T-helper 17 cell (primary cell): Measurements from ENCODE around the gene HOXA6. TPM values are rescaled to one million over a fixed set of nuclear protein-coding genes. Genes with fewer than 3 reads are reported as not detected.

Experiments used
- ATAC-seq: fragments of 150-1000 bp; cut with Tn5 transposase; 2 replicates; pipeline ENCODE4 v1.10.0; 2021; ENCODE audit warnings: mild to moderate bottlenecking, moderate library complexity
- DNase-seq, 3 donors: peaks; one replicate each; pipeline versions ENCODE4 v3.0.0 to v3.0.0-alpha.2; 2020 to 2021
- H3K9me3 ChIP-seq: one replicate; pipeline ENCODE4 v1.7.0; 2013; ENCODE audit warnings: low read length, mild to moderate bottlenecking; ENCODE audit not compliant: control insufficient read depth, poor library complexity, severe bottlenecking
- H3K27ac Mint-ChIP-seq: one replicate; pipeline ENCODE4 v1.8.0; 2022; ENCODE audit warnings: mild to moderate bottlenecking, moderate library complexity, mixed read lengths
- H3K27me3 Mint-ChIP-seq: one replicate; pipeline ENCODE4 v1.8.0; 2022; ENCODE audit warnings: mixed read lengths
- H3K36me3 Mint-ChIP-seq: one replicate; pipeline ENCODE4 v1.8.0; 2022; ENCODE audit warnings: low read depth, mixed read lengths
- H3K4me1 Mint-ChIP-seq: one replicate; pipeline ENCODE4 v1.8.0; 2022; ENCODE audit warnings: mild to moderate bottlenecking, mixed read lengths
- H3K4me3 Mint-ChIP-seq: one replicate; pipeline ENCODE4 v1.8.0; 2022; ENCODE audit warnings: mild to moderate bottlenecking, moderate library complexity, mixed read lengths
- total RNA-seq, 4 donors: library from RNA in 2 of 4; stranded (reverse) in 2 of 4; gene quantifications; one replicate each; pipeline ENCODE4 v1.2.3 and lab custom pipeline; 2022 to 2026

The HOXA6 gene
- total RNA-seq, 2 donors from 2014 or later, result not detected

- H3K27me3 Mint-ChIP-seq, result peaks cover 76% of the 10 kb centered on the region
- peaks cover 25% of the 10 kb centered on the region for H3K4me1 Mint-ChIP-seq
- H3K27ac Mint-ChIP-seq, result no peak overlapping the region
- DNase-seq, result peak in 1 of 3 donors; percentile 2
- no peaks in the 10 kb centered on the region for H3K9me3 ChIP-seq
- peaks cover 2% of the 10 kb centered on the region for H3K36me3 Mint-ChIP-seq
- ATAC-seq, result no peak
- no peak overlapping the region for H3K4me3 Mint-ChIP-seq
Measured at GRCh38 chr7:27181795-27182275, 34.3 kb upstream of the HOXA6 start.

GRCh38 chr7:27180431-27181420, 33.2 kb upstream of the HOXA6 start:
- no peaks in the 10 kb centered on the region for H3K9me3 ChIP-seq
- peak in 1 of 3 donors; percentile 4 for DNase-seq
- Mint-ChIP-seq H3K4me1 (peaks cover 23% of the 10 kb centered on the region), H3K27ac (peak overlapping the region; percentile 61), H3K27me3 (peaks cover 76% of the 10 kb centered on the region), H3K36me3 (peaks cover 2% of the 10 kb centered on the region), H3K4me3 (peak overlapping the region; percentile 47)
- no peak for ATAC-seq

- Mint-ChIP-seq H3K4me3 (peak overlapping the region; percentile 47), H3K27ac (peak overlapping the region; percentile 72), H3K4me1 (peaks cover 16% of the 10 kb centered on the region), H3K27me3 (peaks cover 76% of the 10 kb centered on the region), H3K36me3 (peaks cover 2% of the 10 kb centered on the region)
- peak; percentile 79 for ATAC-seq
- peak; percentile 44 to 56 (median 53) for DNase-seq
- H3K9me3 ChIP-seq, result no peaks in the 10 kb centered on the region
Measured at GRCh38 chr7:27179503-27180430, 32.2 kb upstream of the HOXA6 start.

GRCh38 chr7:27179030-27179429, 31.5 kb upstream of the HOXA6 start:
- ATAC-seq (no peak), DNase-seq (no peak)
- no peaks in the 10 kb centered on the region for H3K9me3 ChIP-seq
- Mint-ChIP-seq H3K4me3 (no peak overlapping the region), H3K36me3 (peaks cover 2% of the 10 kb centered on the region), H3K4me1 (peaks cover 18% of the 10 kb centered on the region), H3K27me3 (peaks cover 72% of the 10 kb centered on the region), H3K27ac (peak overlapping the region; percentile 72)

GRCh38 chr7:27178366-27178765, 30.8 kb upstream of the HOXA6 start:
- no peaks in the 10 kb centered on the region for H3K9me3 ChIP-seq

GRCh38 chr7:27177795-27178320, 30.3 kb upstream of the HOXA6 start:
- Mint-ChIP-seq H3K27ac (no peak overlapping the region), H3K36me3 (peaks cover 2% of the 10 kb centered on the region), H3K4me3 (no peak overlapping the region), H3K4me1 (peaks cover 16% of the 10 kb centered on the region), H3K27me3 (peaks cover 65% of the 10 kb centered on the region)
- no peaks in the 10 kb centered on the region for H3K9me3 ChIP-seq
- no peak for DNase-seq
- ATAC-seq, result no peak

More at GRCh38 chr7:27178366-27178765, 30.8 kb upstream of the HOXA6 start:
- Mint-ChIP-seq H3K27me3 (peaks cover 68% of the 10 kb centered on the region), H3K27ac (no peak overlapping the region), H3K4me3 (no peak overlapping the region), H3K36me3 (peaks cover 2% of the 10 kb centered on the region), H3K4me1 (peaks cover 14% of the 10 kb centered on the region)
- ATAC-seq (no peak), DNase-seq (no peak)

- Mint-ChIP-seq H3K27ac (no peak overlapping the region), H3K4me1 (peaks cover 20% of the 10 kb centered on the region), H3K36me3 (peaks cover 2% of the 10 kb centered on the region), H3K27me3 (peaks cover 65% of the 10 kb centered on the region), H3K4me3 (no peak overlapping the region)
- H3K9me3 ChIP-seq, result no peaks in the 10 kb centered on the region
- DNase-seq (peak in 1 of 3 donors; percentile 3), ATAC-seq (no peak)
Measured at GRCh38 chr7:27176962-27177794, 29.6 kb upstream of the HOXA6 start.

GRCh38 chr7:27176524-27176845, 28.9 kb upstream of the HOXA6 start:
- H3K9me3 ChIP-seq, result no peaks in the 10 kb centered on the region
- DNase-seq (peak in 1 of 3 donors; percentile 2), ATAC-seq (no peak)
- H3K27ac Mint-ChIP-seq, result no peak overlapping the region
- H3K36me3 Mint-ChIP-seq, result peaks cover 2% of the 10 kb centered on the region
- H3K4me3 Mint-ChIP-seq, result no peak overlapping the region
- peaks cover 25% of the 10 kb centered on the region for H3K4me1 Mint-ChIP-seq
- peaks cover 72% of the 10 kb centered on the region for H3K27me3 Mint-ChIP-seq

- Mint-ChIP-seq H3K4me3 (no peak overlapping the region), H3K27ac (no peak overlapping the region)
- no peaks in the 10 kb centered on the region for H3K9me3 ChIP-seq
Measured at GRCh38 chr7:27175626-27176523, 28.3 kb upstream of the HOXA6 start.

GRCh38 chr7:27174874-27175625, 27.5 kb upstream of the HOXA6 start:
- ATAC-seq, result no peak
- Mint-ChIP-seq H3K4me3 (peak overlapping the region; percentile 49), H3K27me3 (peaks cover 80% of the 10 kb centered on the region), H3K4me1 (peaks cover 26% of the 10 kb centered on the region), H3K36me3 (peaks cover 2% of the 10 kb centered on the region), H3K27ac (no peak overlapping the region)
- no peaks in the 10 kb centered on the region for H3K9me3 ChIP-seq
- DNase-seq, result peak in 1 of 3 donors; percentile 6

More at GRCh38 chr7:27175626-27176523, 28.3 kb upstream of the HOXA6 start:
- Mint-ChIP-seq H3K27me3 (peaks cover 78% of the 10 kb centered on the region), H3K4me1 (peaks cover 26% of the 10 kb centered on the region), H3K36me3 (peaks cover 2% of the 10 kb centered on the region)
- peak in 1 of 3 donors; percentile 3 for DNase-seq
- no peak for ATAC-seq
